HG02759 (cell line): ENCODE results near the gene SLC35A2.
A peak's percentile ranks its signal among the peaks of the same experiment; 100 is the strongest.
"Not testable (repeated sequence)": the region's sequence is repeated elsewhere in the genome, so short reads cannot be mapped to it uniquely, and the experiment has no call there.

Experiments
- ATAC-seq: cut with Tn5 transposase; IDR thresholded peaks from one replicate; pipeline ENCODE4 v1.9.1; 2021; ENCODE audit warnings: mild to moderate bottlenecking, moderate library complexity; ENCODE audit not compliant: unreplicated experiment

SLC35A2 gene

DNA sequence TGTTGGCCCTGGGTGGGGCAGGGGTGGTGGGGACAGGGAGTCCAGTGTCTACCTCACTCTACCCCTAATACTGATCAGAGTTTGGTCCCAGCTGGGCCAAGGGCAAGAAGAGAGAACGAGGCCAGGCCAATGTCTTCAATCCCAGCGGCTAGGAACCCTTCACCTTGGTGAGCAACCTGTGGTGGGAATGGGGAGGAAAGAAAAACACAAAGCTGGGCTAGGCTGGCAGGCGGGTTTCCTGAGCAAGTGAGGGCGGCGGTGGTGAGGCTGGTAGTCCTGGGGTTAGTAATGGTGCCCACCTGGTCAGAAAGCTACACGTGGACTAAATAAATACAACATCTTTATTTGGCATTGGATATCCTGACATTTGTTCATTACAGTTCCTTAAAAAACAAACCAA is 8.2 kb downstream of the SLC35A2 start:
- no peak for ATAC-seq

GRCh38 chrX:48902776-48903175 is 8.7 kb downstream of the SLC35A2 start:
- ATAC-seq, result no peak

DNA sequence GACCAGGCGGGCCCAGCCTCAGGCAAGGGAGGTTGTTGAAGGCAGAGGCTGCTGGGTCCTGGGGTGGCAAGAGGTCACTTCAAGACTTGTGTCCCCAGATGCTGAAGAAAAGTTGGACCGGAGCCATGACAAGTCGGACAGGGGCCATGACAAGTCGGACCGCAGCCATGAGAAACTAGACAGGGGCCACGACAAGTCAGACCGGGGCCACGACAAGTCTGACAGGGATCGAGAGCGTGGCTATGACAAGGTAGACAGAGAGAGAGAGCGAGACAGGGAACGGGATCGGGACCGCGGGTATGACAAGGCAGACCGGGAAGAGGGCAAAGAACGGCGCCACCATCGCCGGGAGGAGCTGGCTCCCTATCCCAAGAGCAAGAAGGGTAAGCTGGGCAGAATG is 9.3 kb downstream of the SLC35A2 start:
- no peak for ATAC-seq

DNA sequence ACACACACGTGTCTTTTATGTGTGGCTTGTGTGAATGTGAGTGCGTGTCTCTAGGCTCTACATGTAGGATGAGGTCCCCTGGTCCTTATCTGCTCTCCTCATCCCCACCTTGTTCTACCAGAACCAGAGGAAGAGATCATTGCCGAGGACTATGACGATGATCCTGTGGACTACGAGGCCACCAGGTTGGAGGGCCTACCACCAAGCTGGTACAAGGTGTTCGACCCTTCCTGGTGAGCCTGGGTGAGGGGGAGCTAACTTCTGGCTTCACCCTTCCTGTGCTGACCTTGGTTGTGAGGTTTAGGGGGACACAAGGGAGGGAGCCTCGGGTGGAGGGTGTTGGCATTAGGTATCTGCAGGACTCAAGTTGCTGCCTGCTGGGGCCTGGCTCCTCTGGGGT is 10.4 kb downstream of the SLC35A2 start:
- ATAC-seq, result no peak

- ATAC-seq, result no peak
Measured at GRCh38 chrX:48899078-48899410, 12.4 kb downstream of the SLC35A2 start.

DNA sequence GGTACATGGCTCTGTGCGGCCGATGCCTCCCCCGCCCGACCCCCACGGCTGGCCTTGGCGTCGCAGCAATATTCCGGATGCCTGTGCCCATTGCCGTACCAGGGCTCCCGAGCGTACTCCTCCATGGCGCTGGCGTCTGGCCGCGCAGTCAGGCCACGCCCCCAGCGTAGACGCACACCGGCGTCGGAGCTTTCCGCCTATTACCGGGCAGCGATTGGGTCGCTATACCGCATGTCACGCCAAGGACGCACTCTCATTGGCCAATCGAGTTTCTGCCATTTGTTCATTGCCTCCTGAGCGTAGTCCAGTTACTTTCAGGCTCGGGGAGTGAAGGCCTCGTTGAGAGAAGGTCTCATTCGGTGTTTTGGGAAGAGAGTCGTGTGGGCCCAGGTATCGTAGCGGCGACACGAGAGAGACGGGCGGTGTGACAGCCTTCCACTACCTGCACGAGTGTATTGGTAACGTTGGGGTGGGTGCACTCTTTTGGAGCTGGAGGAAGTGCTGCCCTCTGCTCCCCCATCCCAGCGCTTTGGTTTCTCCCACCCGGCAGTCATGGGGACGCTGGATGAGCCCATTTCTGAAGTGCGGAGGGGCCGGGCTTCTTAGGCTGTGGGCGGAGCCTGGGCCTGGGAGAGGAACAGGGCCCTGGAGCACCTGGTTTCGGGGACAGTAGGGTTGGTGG is 13.7 kb downstream of the SLC35A2 start, which contains the start of the genes PQBP1 and TIMM17B:
Gene PQBP1 (plus strand): TSS at position 306 of the 682 bp plus-strand sequence. CDS start 580 bp downstream, outside the sequence.
Gene TIMM17B (minus strand): TSS at position 144 of the 682 bp plus-strand sequence. CDS start 19 bp downstream, at position 125.
- peak; percentile 91 for ATAC-seq

DNA sequence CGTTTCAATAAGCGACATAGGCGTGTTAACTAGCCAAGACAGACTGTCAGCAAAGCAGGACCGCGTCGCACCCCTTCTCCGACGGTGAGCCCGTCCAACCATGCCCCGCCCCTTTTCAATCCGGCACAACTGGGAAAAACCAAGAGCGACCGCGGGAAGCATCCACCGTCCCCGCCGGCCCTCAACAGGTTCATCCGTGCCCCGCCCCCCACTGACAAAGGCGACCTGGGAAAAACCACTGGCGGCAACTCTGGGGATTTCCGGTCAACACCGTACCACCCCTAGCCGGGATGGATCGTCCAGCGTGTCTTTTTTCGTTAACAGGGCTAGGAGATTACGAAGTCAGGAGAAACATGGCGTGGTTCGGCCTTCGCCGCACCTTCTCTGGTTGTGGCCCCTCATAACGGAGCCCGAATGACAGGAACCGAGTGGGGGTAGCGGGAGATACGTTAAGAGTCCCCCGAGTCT is 14.3 kb downstream of the SLC35A2 start:
- ATAC-seq, result no peak

DNA sequence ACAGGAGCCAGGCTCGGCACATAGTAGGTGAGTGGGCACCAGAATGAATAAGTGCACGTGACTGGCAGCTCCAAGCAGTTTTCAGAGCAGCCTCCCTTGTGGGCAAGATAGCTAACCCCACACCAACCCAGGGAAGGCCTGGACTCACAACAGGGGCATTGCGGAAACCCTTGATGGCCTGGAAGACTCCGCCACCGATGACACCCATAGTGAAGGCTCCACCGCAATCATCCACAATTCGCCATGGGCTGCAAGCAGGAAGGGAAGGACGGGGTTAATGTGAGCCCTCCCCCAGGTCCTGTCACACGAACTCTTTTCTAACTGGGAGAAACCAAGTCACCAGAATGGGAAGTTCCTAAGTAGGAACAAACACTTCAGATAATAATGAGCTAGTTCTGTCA is 14.8 kb downstream of the SLC35A2 start:
- ATAC-seq, result no peak

DNA sequence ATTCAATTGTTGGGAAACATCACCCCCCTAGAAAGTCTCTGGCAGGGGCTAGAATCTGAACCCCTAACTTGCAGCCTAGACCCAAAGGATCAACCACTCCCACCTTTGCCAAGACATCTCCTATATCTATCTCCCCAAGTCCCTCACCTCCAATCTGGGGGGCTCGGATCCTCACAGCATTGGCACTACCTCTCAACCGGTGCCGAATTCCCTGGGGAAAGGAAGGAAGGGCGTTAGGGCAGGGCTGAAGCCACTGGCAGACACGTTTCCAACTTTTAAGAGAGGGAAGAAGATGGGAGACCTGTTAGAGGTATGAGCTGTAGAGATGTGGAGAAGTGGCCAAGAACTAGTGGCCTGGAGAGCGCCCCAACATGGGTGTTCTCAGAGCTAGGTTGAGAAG is 16.6 kb downstream of the SLC35A2 start:
- ATAC-seq, result no peak

GRCh38 chrX:48893556-48894348 is 17.7 kb downstream of the SLC35A2 start:
- ATAC-seq, result no peak

- ATAC-seq, result no peak
Measured at GRCh38 chrX:48892896-48893295, 18.6 kb downstream of the SLC35A2 start.

DNA sequence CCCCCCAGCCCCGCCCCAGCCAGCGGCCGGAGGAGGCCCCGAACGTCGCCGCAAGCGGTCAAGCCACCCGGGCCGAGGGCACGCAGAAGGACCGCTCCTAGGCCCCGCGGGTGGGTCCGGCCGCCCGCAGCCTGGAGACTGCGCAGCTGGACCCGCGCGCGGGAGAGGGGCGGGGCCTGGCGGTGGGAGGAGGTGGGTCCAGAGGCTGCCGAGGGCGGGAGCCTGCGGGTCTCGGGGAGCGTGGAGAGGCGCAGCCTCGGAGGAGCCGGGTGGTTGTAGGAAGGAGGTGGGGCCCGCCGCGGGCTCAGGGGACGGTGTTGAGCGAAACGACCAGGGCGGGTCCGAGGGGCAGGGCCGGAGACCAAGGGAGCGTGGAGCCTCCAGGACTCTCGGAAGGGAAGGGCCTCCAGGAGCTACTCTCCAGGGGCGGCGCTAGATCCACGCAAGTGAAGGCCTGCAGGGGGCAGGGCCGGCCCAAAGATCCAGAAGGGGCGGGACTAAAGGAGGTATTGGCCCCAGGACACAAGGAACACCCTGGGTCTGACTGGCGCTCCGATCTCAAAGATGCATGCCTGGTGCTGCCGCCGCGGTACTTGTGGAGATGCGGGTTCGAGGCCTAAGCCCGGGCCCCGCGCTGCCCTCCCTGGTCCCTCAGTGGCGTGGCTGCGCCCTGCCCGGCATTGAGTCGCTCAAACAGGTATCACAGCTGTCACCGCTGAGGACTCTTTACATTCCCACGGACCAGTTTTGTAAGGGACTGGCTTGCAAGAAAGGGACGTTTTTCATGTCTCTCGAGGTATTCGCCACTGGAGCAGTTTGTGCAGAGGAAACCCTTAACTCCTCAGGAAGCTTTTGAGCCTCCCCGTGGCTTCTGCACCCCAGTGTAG is 19.8 kb downstream of the SLC35A2 start:
- ATAC-seq, result peak; percentile 84

DNA sequence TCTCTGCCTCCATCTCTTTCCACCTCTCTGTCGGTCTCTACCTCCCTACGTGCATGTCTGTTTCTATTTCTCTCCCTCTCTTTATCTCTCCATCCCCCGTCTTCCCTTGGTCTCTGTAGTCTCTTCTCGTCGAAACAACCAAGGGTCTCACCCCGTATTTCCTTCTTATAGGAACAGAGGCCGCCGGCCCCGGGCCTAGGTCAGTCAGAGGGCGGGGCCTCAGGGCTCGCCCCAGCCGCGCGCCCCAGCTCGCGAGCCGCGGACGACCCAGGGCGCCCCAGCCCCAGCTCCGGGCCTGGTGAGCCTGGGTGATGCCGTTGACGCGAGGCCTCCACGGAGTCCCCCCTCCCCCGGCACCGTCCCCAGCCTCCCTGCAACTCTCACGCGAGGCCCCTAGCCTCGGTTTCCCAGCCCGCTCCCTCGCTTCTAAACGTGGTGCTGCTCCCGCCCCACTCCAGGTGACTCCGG is 20.5 kb downstream of the SLC35A2 start:
- peak; percentile 54 for ATAC-seq

- no peak for ATAC-seq
Measured at GRCh38 chrX:48890296-48890925, 21.0 kb downstream of the SLC35A2 start.

DNA sequence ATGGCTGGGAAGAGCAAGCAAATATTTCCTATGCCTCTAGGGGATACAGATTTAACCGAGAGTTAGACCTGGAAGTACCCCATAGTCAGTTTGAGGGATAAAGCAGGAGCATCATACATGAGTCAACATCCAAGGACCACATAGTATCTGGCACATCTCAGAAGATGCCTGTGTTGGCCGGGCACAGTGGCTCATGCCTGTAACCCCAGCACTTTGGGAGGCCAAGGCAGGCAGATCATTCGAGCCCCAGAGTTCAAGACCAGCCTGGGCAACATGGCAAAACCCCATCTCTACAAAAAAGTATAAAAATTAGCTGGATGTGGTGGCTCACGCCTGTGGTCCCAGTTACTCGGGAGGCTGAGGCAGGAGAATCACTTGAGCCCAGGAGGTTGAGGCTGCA is 24.9 kb downstream of the SLC35A2 start:
- ATAC-seq, result not testable (repeated sequence)

- ATAC-seq, result no peak
Measured at GRCh38 chrX:48883729-48884128, 27.7 kb downstream of the SLC35A2 start.

GRCh38 chrX:48876944-48877343 is 34.5 kb downstream of the SLC35A2 start:
- not testable (repeated sequence) for ATAC-seq

- not testable (repeated sequence) for ATAC-seq
Measured at GRCh38 chrX:48872017-48872416, 39.4 kb downstream of the SLC35A2 start.

GRCh38 chrX:48864210-48864609 is 47.2 kb downstream of the SLC35A2 start:
- no peak for ATAC-seq

- ATAC-seq, result no peak
Measured at GRCh38 chrX:48854898-48855297, 56.5 kb downstream of the SLC35A2 start.
